GM13977 (cell line): Measurements from ENCODE around the gene NOC2L.

ENCODE experiments used
- DNase-seq: peaks from one replicate; pipeline ENCODE4 v3.0.0; 2012; ENCODE audit warnings: low spot score
- in situ Hi-C: fragments of 300-500 bp; cut with MboI; formaldehyde crosslinking; loops from one replicate; pipeline ENCODE4 v1.12.0; 2022; ENCODE audit warnings: low sequenced_read_pairs, low pct_unique_long_range_greater_than_20kb, mixed read lengths, inconsistent platforms; ENCODE audit not compliant: unreplicated experiment
- TF ChIP-seq, protein P1 (sequence below): IDR thresholded peaks from 2 replicates; pipeline ENCODE4 v1.5.1; 2012; ENCODE audit warnings: mild to moderate bottlenecking, control low read depth; ENCODE audit not compliant: insufficient read depth; ENCODE audit errors: extremely low read depth, missing control alignments

Gene NOC2L

DNA sequence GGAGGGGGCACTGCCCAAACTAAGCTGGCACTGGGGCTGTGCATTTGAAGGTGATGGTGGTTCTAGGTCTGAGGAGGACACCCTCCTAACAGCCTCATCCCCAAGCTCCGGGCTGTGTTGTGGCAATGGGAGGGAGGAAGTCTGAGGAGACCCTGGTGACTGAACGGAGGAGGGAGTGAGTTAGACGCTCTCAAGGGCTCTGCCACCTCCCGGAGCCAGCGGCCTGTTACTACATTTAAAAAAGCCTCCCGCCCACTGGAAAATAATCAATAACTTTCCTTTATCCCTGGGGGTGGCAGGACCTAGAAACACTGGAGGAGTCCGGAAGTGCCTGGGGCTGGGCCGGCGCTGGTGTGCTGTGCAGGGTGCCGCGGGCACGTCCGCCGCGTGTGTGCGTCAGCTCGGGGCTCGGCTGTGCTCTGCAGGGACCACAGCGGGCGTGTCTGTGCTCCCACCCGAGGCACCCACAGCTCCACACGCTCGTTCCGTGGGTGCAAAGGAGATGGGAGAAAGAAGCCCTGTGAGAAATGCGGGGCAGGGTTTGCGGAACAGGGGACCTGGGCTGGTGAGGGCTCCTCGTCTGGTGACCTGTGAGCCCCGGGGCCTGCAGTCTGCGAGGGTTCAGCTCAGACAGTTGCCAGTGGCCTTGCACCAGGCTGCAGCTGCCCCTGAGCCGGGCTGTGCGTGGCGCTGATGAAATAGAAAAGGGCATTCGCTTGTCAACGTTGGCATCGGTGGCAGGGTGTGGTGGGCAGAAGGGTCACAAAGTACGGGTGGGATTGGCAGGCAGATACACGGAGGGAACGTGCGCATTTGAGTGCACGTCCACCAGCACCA, 30.0 kb downstream of the NOC2L start:
- DNase-seq = no peak
- in situ Hi-C loops = no loop called here
- TF ChIP-seq, protein P1, sequence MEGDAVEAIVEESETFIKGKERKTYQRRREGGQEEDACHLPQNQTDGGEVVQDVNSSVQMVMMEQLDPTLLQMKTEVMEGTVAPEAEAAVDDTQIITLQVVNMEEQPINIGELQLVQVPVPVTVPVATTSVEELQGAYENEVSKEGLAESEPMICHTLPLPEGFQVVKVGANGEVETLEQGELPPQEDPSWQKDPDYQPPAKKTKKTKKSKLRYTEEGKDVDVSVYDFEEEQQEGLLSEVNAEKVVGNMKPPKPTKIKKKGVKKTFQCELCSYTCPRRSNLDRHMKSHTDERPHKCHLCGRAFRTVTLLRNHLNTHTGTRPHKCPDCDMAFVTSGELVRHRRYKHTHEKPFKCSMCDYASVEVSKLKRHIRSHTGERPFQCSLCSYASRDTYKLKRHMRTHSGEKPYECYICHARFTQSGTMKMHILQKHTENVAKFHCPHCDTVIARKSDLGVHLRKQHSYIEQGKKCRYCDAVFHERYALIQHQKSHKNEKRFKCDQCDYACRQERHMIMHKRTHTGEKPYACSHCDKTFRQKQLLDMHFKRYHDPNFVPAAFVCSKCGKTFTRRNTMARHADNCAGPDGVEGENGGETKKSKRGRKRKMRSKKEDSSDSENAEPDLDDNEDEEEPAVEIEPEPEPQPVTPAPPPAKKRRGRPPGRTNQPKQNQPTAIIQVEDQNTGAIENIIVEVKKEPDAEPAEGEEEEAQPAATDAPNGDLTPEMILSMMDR = no peak

DNA sequence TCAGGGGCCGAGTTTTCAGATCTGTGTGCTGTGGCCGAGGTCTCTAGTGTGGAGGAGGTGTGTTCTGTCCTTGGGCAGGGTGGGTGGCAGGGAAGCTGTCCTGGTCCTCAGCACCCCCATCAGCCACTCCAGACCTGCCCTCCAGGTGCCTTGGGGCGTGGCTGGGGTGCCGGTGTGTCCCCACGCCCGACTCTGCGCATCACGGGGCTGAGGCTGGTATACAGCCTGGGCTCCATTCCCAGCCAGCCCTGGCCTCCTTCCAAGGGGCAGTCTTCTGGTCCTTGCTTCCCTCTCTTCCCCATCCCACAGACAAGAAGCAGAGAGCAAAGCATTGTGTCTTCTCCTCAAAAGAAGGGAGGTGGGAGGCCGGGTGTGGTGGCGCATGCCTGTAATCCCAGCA, 31.3 kb downstream of the NOC2L start:
- no peak for DNase-seq
- TF ChIP-seq, protein P1 = no peak
- in situ Hi-C loops = no loop called here

DNA sequence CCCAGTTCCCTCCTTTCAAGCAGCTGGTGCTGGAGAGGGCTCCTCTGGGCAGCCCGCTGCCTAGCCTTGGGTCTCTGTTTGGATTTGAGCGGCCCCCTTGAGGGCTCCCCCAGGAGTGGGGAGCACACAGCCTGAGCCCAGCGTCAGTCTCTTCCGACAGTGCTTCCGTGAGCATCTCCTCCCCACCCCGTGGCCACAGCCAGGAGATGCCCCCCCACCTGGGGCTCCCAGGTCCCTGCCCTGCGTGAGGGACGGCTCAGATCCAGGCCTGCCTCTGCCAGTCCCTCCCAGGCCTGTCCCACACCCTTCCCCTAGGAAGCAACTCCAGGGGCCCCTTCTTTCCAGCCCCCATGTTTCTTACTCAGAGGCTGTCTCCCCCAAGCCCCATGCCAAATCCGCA, 31.8 kb downstream of the NOC2L start:
- TF ChIP-seq, protein P1 = no peak
- in situ Hi-C loops = no loop called here
- DNase-seq = no peak

DNA sequence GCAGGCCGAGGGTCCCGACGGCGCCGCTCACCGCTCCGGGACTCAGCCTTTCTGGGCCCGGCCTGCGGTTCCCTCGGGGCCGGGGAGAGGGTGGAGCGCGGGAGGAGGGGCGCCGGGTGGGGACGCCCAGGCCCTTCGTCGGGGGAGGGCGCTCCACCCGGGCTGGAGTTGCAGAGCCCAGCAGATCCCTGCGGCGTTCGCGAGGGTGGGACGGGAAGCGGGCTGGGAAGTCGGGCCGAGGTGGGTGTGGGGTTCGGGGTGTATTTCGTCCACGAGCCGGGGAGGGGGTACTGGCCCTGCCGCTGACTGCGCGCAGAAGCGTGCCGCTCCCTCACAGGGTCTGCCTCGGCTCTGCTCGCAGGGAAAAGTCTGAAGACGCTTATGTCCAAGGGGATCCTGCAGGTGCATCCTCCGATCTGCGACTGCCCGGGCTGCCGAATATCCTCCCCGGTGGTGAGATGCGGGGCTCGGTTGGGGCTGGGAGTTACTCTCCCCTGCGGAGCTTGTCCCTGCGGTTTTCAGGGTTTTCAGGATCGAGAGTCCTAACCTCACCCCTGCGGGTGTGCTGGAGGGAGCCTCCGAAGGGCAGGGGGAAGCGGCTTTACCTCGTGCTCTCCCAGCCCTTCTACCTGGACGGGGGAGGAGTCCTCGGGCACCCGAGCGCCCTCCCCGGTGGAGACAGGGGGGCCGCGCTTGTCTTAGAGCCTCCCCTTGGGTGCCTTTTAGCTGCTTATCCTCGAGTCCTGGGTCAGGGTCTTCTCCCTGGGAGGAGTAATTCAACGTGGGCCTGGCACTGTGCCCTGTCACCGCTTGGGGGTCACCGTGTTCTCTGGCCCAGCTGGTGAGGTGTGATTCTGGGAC, 33.3 kb downstream of the NOC2L start:
- DNase-seq = no peak
- in situ Hi-C loops = no loop called here
- TF ChIP-seq, protein P1 = no peak

DNA sequence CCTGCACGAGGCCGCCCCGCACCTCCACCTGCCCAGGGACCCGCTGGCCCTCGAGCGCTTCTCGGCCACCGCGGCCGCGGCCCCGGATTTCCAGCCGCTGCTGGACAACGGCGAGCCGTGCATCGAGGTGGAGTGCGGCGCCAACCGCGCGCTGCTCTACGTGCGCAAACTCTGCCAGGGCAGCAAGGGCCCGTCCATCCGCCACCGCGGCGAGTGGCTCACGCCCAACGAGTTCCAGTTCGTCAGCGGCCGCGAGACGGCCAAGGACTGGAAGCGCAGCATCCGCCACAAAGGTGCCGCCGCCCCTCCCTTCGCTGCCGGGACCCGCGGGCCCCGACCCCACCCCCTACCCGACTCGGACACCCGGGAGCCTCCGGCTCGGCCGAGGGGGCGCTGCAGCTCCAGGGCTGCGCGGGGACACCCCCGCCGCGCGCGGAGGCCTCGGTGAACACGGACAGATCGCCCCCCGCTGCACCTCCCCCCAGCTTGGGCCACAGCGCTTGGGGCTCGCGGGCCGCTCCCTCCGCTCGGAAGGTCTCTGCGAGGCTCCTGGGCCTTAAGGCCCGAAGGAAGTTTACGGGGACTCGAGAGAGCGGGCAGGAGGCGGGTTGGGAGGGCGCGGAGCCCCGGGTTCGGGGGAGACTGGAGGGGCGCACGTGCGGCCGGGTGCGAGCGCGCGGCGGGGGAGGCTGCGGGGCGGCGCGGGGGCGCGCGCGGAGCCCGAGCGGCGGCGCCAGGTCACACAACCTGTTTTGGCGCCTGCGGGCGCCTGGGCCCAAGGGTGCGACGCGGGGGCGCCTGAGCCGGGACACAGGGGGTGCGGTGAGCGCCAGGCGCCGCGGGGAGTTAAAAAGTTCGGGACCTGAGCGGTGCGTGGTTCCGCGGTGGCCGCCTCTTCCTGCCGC, 34.1 kb downstream of the NOC2L start:
- TF ChIP-seq, protein P1 = peak; percentile 3
- DNase-seq = no peak
- in situ Hi-C loops = no loop called here
